Muscle of leg (tissue), 11 donors: Measurements from ENCODE around the gene COX5B. TPM values are rescaled to one million over a fixed set of nuclear protein-coding genes. Genes with fewer than 3 reads are reported as not detected.
A peak's percentile ranks its signal among the peaks of the same experiment; 100 is the strongest.

ENCODE experiments used
- DNase-seq: peaks from one replicate; pipeline ENCODE4 v3.0.0; 2013
- H3K27ac ChIP-seq: one replicate; pipeline ENCODE4 v1.5.1; 2013; ENCODE audit warnings: mild to moderate bottlenecking, low read length, control low read depth
- H3K27me3 ChIP-seq: one replicate; pipeline ENCODE4 v1.6.1; 2013; ENCODE audit warnings: low read length; ENCODE audit not compliant: control insufficient read depth, insufficient read depth
- H3K36me3 ChIP-seq: one replicate; pipeline ENCODE4 v1.6.1; 2013; ENCODE audit warnings: low read length; ENCODE audit not compliant: control insufficient read depth, insufficient read depth
- H3K4me1 ChIP-seq: one replicate; pipeline ENCODE4 v1.6.1; 2013; ENCODE audit warnings: low read length; ENCODE audit not compliant: control insufficient read depth, insufficient read depth
- H3K4me3 ChIP-seq: one replicate; pipeline ENCODE4 v1.5.1; 2013; ENCODE audit warnings: low read length, control low read depth
- H3K9me3 ChIP-seq: replicated peaks from 2 replicates; pipeline ENCODE4 v1.6.1; 2013; ENCODE audit warnings: low read depth, low read length; ENCODE audit not compliant: control insufficient read depth
- WGBS: methylation state at CpG from one replicate; pipeline ENCODE4 v1.1.5; 2013; ENCODE audit warnings: missing lambda C conversion rate; ENCODE audit not compliant: insufficient coverage; 5-methylcytosine and 5-hydroxymethylcytosine counted together
- polyA plus RNA-seq, 8 donors: library from polyadenylated mRNA; unstranded; fragments of 120-200 nt; gene quantifications; one replicate each; pipeline versions ENCODE4 v1.2.1 to v1.2.3, GENCODE V29; 2013; ENCODE audit warnings: inconsistent platforms in 1 of 8, low replicate concordance in 1 of 8; ENCODE audit not compliant: insufficient read length in 8 of 8, insufficient read depth in 1 of 8
- total RNA-seq: library from RNA; stranded (reverse); fragments of 120-200 nt; gene quantifications from one replicate; pipeline ENCODE4 v1.2.4, GENCODE V29; 2013

COX5B gene
- total and polyA plus RNA-seq, 9 donors, result 140 to 325 (median 189) TPM

DNA sequence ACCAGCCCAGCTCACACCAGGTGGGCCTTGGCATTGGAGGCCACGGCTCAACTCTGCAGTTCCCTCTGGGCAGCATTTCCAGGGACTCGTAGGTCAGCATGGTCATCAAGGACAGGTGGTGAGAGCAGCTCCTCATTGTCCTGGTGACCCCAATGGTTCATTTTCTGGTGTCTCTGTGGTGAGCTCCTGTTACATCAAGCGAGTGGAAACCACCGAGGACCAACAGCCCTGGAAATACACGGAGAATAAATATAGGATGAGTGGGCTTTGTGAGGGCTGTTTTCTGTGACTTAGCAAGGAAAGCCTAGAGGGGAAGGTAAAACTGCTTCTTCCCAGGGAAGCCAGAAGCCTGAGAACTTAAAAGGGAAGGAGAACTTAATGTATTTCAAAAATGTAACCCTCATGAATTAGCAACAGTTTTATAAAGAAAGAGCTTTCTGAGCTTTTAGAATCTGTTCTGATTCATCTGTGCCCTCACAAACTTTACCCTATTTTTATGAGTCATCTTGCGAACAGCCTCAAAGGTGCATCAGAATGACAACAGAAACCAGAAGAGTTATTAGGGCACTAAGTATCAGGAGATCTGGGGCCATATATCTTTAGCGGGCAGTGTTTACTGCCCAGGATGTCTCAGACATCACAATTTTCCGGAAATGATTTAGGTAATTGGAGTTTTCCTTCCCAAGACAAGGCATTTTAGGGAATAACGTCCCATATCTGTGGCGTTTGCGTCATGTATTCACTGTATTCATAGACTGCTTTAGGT lies 42.4 kb downstream of the COX5B start:
- H3K27ac ChIP-seq, result no peak overlapping the region
- no peak overlapping the region for H3K4me3 ChIP-seq
- no peaks in the 10 kb centered on the region for H3K9me3 ChIP-seq
- WGBS, result 70% methylated on average over 7 of the region's 11 CpGs
- DNase-seq, result no peak
- H3K36me3 ChIP-seq, result no peaks in the 10 kb centered on the region
- no peaks in the 10 kb centered on the region for H3K27me3 ChIP-seq
- no peaks in the 10 kb centered on the region for H3K4me1 ChIP-seq

DNA sequence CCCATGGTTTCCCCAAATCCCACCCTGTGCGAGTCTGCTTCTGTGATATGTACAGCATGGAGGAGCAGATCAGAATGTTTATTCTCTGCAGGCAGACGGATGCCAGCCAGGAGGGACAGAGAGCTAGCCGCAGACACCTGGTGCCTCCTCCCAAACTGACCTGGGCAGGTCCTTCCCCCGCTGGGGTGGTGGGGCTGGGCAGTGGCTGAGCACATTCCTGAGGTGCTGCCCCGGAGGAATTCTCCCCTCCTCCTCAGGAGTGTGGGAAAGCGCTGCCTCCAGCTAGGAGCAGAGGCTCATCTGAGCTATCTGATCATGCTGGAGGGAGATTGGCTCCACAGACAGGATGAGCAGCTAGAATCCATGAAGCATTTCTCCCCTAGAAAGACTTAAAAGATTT lies 45.3 kb downstream of the COX5B start:
- no peaks in the 10 kb centered on the region for H3K36me3 ChIP-seq
- H3K9me3 ChIP-seq, result peaks cover 2% of the 10 kb centered on the region
- H3K27me3 ChIP-seq, result no peaks in the 10 kb centered on the region
- H3K27ac ChIP-seq, result no peak overlapping the region
- H3K4me1 ChIP-seq, result no peaks in the 10 kb centered on the region
- no peak for DNase-seq
- no peak overlapping the region for H3K4me3 ChIP-seq
- 33% methylated on average over 3 of the region's 6 CpGs for WGBS

- DNase-seq, result peak; percentile 32
- H3K27me3 ChIP-seq, result no peaks in the 10 kb centered on the region
- H3K4me1 ChIP-seq, result no peaks in the 10 kb centered on the region
- H3K36me3 ChIP-seq, result no peaks in the 10 kb centered on the region
- H3K4me3 ChIP-seq, result no peak overlapping the region
- H3K9me3 ChIP-seq, result peaks cover 2% of the 10 kb centered on the region
- H3K27ac ChIP-seq, result no peak overlapping the region
Observed at GRCh38 chr2:97693476-97693875, 47.6 kb downstream of the COX5B start.

DNA sequence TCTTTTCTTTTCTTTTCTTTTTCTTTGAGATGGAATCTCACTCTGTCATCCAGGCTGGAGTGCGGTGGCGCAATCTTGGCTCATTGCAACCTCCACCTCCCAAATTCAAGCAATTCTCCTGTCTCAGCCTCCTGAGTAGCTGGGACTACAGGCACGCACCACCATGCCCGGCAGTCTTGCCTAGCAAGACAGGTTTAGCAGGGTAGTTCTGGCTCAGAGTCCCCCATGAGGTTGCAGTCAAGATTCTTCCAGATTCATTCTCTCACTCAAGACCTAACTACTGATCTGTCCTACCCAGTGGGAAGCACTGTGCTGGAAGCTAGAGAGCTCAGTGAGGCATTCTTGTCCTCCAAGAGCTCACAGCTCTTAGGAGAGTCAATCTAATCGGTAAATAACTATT lies 49.9 kb downstream of the COX5B start:
- no peaks in the 10 kb centered on the region for H3K27me3 ChIP-seq
- no peak overlapping the region for H3K27ac ChIP-seq
- H3K36me3 ChIP-seq, result no peaks in the 10 kb centered on the region
- no peak for DNase-seq
- peaks cover 3% of the 10 kb centered on the region for H3K4me1 ChIP-seq
- no peak overlapping the region for H3K4me3 ChIP-seq
- 98% methylated on average over 4 of the region's 5 CpGs for WGBS
- peaks cover 2% of the 10 kb centered on the region for H3K9me3 ChIP-seq

GRCh38 chr2:97697252-97698235 lies 51.7 kb downstream of the COX5B start:
- Histone ChIP-seq H3K9me3 (peaks cover 2% of the 10 kb centered on the region), H3K4me1 (peaks cover 9% of the 10 kb centered on the region), H3K36me3 (no peaks in the 10 kb centered on the region), H3K27ac (no peak overlapping the region), H3K27me3 (no peaks in the 10 kb centered on the region), H3K4me3 (no peak overlapping the region)
- 50% methylated on average over 4 of the region's 14 CpGs for WGBS
- peak; percentile 90 for DNase-seq

Other genes with a start within 250 kb of the COX5B start
- 50.6 TPM for gene ANKRD36B, start 56.2 kb upstream of the COX5B start, total RNA-seq
- 10 to 100 TPM in 6 of 8 donors, 1 to 10 TPM in 2; 7.3 to 31.5 (median 13.6) TPM for gene ANKRD36B, start 56.2 kb upstream of the COX5B start, polyA plus RNA-seq
- gene ACTR1B, start 18.0 kb downstream of the COX5B start, total RNA-seq, result 38.6 TPM
- gene ACTR1B, start 18.0 kb downstream of the COX5B start, polyA plus RNA-seq, result 10 to 100 TPM; 46.0 to 54.6 (median 49.7) TPM
- 9.1 TPM for gene C2orf92, start 23.7 kb downstream of the COX5B start, total RNA-seq
- 10 to 100 TPM in 5 of 8 donors, 1 to 10 TPM in 3; 4.6 to 21.1 (median 12.5) TPM for gene C2orf92, start 23.7 kb downstream of the COX5B start, polyA plus RNA-seq
- gene ZAP70, start 67.5 kb downstream of the COX5B start, total RNA-seq, result 3.2 TPM
- gene ZAP70, start 67.5 kb downstream of the COX5B start, polyA plus RNA-seq, result 1 to 10 TPM; 2.0 to 6.0 (median 3.4) TPM